Neuronal stem cell (in vitro differentiated cells): ENCODE data around the gene GIGYF1.

Experiments
- DNase-seq: peaks from one replicate; pipeline ENCODE4 v3.0.0-alpha.2; 2013; ENCODE audit warnings: low spot score
- H2AFZ ChIP-seq: one replicate; pipeline ENCODE4 v1.6.1; 2013; ENCODE audit warnings: mild to moderate bottlenecking, low read length, inconsistent platforms
- H2AK5ac ChIP-seq: 2 replicates; pipeline ENCODE4 v1.6.1; 2013; ENCODE audit warnings: low read depth, mild to moderate bottlenecking, inconsistent platforms, low read length, moderate library complexity, mixed read lengths
- H2BK120ac ChIP-seq: 2 replicates; pipeline ENCODE4 v1.6.1; 2013; ENCODE audit warnings: low read depth, mild to moderate bottlenecking, inconsistent platforms, low read length, moderate library complexity, mixed read lengths
- H2BK12ac ChIP-seq: one replicate; pipeline ENCODE4 v1.6.1; 2013; ENCODE audit warnings: low read length, inconsistent platforms
- H2BK15ac ChIP-seq: 2 replicates; pipeline ENCODE4 v1.6.1; 2013; ENCODE audit warnings: mild to moderate bottlenecking, low read length, inconsistent platforms, mixed read lengths
- H2BK5ac ChIP-seq: one replicate; pipeline ENCODE4 v1.6.1; 2013; ENCODE audit warnings: inconsistent platforms, mild to moderate bottlenecking, low read length, moderate library complexity
- H3K14ac ChIP-seq: one replicate; pipeline ENCODE4 v1.6.1; 2013; ENCODE audit warnings: low read length, inconsistent platforms
- H3K18ac ChIP-seq: 2 replicates; pipeline ENCODE4 v1.6.1; 2013; ENCODE audit warnings: low read length, inconsistent platforms
- H3K23ac ChIP-seq: 2 replicates; pipeline ENCODE4 v1.6.1; 2013; ENCODE audit warnings: low read depth, mild to moderate bottlenecking, mixed read lengths, low read length, inconsistent platforms; ENCODE audit not compliant: poor library complexity
- H3K27ac ChIP-seq: replicated peaks from 3 replicates; pipeline ENCODE4 v1.5.1; 2013; ENCODE audit warnings: low read length, inconsistent platforms
- H3K27me3 ChIP-seq, 3 experiments: 2 replicates each; pipeline ENCODE4 v1.6.1; 2013; ENCODE audit warnings: low read length in 3 of 3, mild to moderate bottlenecking in 2 of 3, inconsistent platforms in 1 of 3, low read depth in 1 of 3, mixed read lengths in 1 of 3, moderate library complexity in 1 of 3; ENCODE audit not compliant: control insufficient read depth in 3 of 3, insufficient read depth in 3 of 3
- H3K36me3 ChIP-seq, 2 donors: replicated peaks in 1 of 2; 2 replicates each; pipeline ENCODE4 v1.6.1; 2013; ENCODE audit warnings: low read length in 2 of 2; ENCODE audit not compliant: control insufficient read depth in 2 of 2, insufficient read depth in 2 of 2
- H3K4ac ChIP-seq: 2 replicates; pipeline ENCODE4 v1.6.1; 2013; ENCODE audit warnings: inconsistent platforms, mild to moderate bottlenecking, low read length, moderate library complexity
- H3K4me1 ChIP-seq, 2 donors: 1 replicate in 1 of 2; 2 replicates in 1 of 2; pipeline ENCODE4 v1.6.1; 2013; ENCODE audit warnings: low read length in 2 of 2, low read depth in 1 of 2; ENCODE audit not compliant: control insufficient read depth in 2 of 2, insufficient read depth in 1 of 2
- H3K4me2 ChIP-seq: one replicate; pipeline ENCODE4 v1.6.1; 2013; ENCODE audit warnings: mild to moderate bottlenecking, low read length, inconsistent platforms; ENCODE audit not compliant: insufficient read depth, poor library complexity, severe bottlenecking
- H3K4me3 ChIP-seq, 2 donors: 2 replicates each; pipeline ENCODE4 v1.5.1; 2013; ENCODE audit warnings: low read length in 2 of 2, mild to moderate bottlenecking in 2 of 2, inconsistent platforms in 1 of 2, moderate library complexity in 1 of 2
- H3K79me1 ChIP-seq: one replicate; pipeline ENCODE4 v1.6.1; 2013; ENCODE audit warnings: low read depth, mild to moderate bottlenecking, inconsistent platforms, low read length, moderate library complexity
- H3K9ac ChIP-seq: one replicate; pipeline ENCODE4 v1.6.1; 2013; ENCODE audit warnings: mild to moderate bottlenecking, low read depth, low read length, inconsistent platforms; ENCODE audit not compliant: poor library complexity
- H3K9me3 ChIP-seq, 2 donors: replicated peaks in 1 of 2; 2 replicates each; pipeline versions ENCODE3 to v1.6.1; 2013; ENCODE audit warnings: low read length in 2 of 2, mild to moderate bottlenecking in 2 of 2, inconsistent platforms in 1 of 2, low read depth in 1 of 2, mixed read lengths in 1 of 2, moderate library complexity in 1 of 2; ENCODE audit not compliant: control insufficient read depth in 2 of 2, insufficient read depth in 1 of 2
- H4K8ac ChIP-seq: one replicate; pipeline ENCODE4 v1.6.1; 2013; ENCODE audit warnings: low read depth, mild to moderate bottlenecking, inconsistent platforms, low read length, moderate library complexity
- H4K91ac ChIP-seq: one replicate; pipeline ENCODE4 v1.6.1; 2013; ENCODE audit warnings: low read length, low read depth, mild to moderate bottlenecking, inconsistent platforms; ENCODE audit not compliant: poor library complexity
- WGBS, 2 donors: extraction: QIAGEN DNeasy Blood & Tissue Kit; methylation state at CpG; one replicate each; pipeline ENCODE4 v1.1.7; 2013; ENCODE audit warnings: missing lambda C conversion rate in 2 of 2, mixed read lengths in 1 of 2; ENCODE audit not compliant: insufficient read length in 2 of 2, insufficient replicate concordance in 1 of 2; ENCODE audit errors: extremely low coverage in 2 of 2; 5-methylcytosine and 5-hydroxymethylcytosine counted together

GIGYF1 gene

DNA sequence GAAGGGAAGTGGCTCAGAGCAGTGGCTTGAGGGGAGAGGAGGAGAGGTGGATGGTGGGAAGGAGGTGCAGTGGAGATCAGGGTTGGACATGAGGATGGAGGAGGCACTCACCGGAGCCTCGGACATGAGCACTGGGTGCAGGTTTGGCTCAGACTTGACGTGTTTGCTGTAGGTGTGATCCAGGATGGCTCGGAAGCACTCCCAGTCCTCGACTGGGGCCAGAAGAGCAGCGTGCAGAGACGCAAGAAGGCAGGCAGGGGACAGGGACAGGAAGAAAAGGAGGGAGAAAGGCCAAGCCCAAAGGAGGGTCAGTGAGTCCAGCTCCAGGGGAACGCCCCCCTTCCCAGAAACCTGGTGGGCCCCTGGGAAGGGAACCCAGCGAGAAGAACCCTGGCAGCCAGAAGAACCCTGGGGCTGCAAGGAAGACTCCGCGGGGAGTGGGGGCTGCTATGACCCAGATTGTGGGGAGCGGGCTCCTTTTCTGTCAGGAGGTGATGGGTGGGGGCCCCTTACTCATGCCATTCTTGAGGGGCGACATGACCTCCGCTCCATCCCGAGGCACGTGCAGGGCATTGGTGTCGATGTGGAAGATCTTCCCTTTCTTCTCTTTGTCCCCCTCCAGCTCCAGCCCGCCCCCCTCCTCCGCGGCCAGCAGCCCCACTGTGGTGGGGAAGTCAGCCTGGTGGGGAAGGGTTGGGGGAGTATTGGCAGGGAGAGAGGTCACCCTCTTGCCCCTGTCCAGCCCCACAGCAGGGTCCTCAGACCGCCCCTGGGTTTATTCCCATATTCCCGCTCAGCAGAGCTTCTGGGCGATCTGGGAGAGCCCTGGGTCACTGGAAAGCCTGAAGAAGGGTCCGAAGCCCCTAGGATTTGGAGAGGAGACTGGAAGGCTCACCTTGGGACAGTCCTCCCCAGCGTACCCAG is 38.9 kb downstream of the GIGYF1 start:
- Histone ChIP-seq H3K18ac (no peak overlapping the region), H2BK15ac (no peak overlapping the region), H2BK12ac (no peak overlapping the region), H2BK5ac (peak overlapping the region; percentile 53), H3K4me1 (peaks cover 0 to 1% of the 10 kb centered on the region in 2 donors), H3K4ac (no peak overlapping the region), H3K9ac (no peak overlapping the region), H3K14ac (no peak overlapping the region), H3K9me3 (peaks cover 0 to under 1% of the 10 kb centered on the region in 2 donors), H3K79me1 (peaks cover 3% of the 10 kb centered on the region), H3K27me3 (peaks cover 0 to 18% (median 13%) of the 10 kb centered on the region in 3 experiments), H3K36me3 (no peaks in the 10 kb centered on the region), H4K91ac (no peak overlapping the region), H2BK120ac (no peak overlapping the region), H3K4me2 (no peak overlapping the region), H3K4me3 (no peak overlapping the region), H2AK5ac (no peak overlapping the region), H3K23ac (peak overlapping the region; percentile 95), H2AFZ (peak overlapping the region; percentile 75), H3K27ac (no peak overlapping the region), H4K8ac (no peak overlapping the region)
- DNase-seq, result no peak
- WGBS, 2 donors, result no CpG with 5 or more reads among the region's 25 CpGs

DNA sequence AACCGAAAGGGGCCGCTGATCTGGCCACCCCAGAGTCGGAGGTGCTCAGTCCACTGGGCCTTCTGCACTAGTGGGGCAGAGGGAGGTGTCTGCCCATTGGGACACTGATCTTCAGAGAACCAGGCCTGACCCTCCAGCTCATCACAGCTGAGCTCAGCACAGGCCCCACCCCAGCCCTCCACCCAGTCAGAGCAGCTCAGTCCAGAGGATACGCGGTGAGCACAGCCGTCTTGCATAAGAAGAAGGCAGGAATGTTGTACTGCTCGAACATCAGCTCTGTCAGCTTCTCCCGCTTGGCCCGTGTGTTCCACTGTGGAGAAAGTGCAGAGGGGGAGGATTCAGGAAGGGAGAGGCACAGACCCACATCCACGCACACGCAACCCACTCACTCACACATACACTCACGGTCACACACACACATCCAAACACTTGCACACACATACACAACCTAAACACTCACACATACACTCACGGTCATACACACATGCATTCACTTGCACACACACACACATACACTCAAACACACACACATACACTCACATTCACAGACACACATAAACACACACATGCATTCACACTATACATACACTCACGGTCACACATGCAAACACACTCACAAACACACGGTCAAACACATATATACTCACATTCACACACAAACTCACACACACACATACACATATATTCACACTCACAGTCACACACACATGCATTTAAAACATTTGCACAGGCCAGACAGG is 44.1 kb downstream of the GIGYF1 start:
- Histone ChIP-seq H3K9me3 (peaks cover 0 to 2% of the 10 kb centered on the region in 2 donors), H3K27me3 (peaks cover 0 to 31% (median 8%) of the 10 kb centered on the region in 3 experiments), H2BK12ac (no peak overlapping the region), H2BK5ac (peak overlapping the region; percentile 13), H3K14ac (peak overlapping the region; percentile 63), H3K36me3 (no peaks in the 10 kb centered on the region), H3K4me3 (peak overlapping the region in 1 of 2 donors; percentile 20), H2AFZ (no peak overlapping the region), H3K4ac (no peak overlapping the region), H2BK15ac (no peak overlapping the region), H3K4me2 (no peak overlapping the region), H3K79me1 (peaks cover 4% of the 10 kb centered on the region), H2AK5ac (no peak overlapping the region), H3K18ac (peak overlapping the region; percentile 48), H2BK120ac (no peak overlapping the region), H3K9ac (peak overlapping the region; percentile 50), H4K91ac (no peak overlapping the region), H3K4me1 (peaks cover 0 to 3% of the 10 kb centered on the region in 2 donors), H3K23ac (no peak overlapping the region), H3K27ac (no peak overlapping the region), H4K8ac (no peak overlapping the region)
- no peak for DNase-seq
- WGBS, 2 donors, result 100% methylated on average over 3 of the region's 15 CpGs; no CpG with 5 or more reads in 1 of the 2 donors

DNA sequence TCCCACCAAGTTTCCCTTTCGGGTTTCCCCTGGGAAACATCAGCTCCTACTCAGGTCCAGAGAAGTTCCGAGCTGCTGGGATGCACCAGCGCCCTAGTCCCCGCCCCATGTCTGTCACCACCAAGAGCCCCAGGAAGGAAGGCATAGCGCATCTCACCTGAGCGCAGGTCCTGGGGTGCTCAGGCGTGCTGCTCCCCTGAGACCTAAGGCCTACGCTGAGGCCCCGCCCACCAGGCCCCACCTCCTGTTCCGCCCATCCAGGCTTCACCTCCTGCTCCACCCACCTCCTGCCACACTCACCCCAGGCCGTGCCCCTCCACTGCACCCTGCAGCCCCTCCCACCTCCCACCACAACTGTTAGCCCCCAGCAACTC is 51.5 kb downstream of the GIGYF1 start:
- no peak for DNase-seq
- Histone ChIP-seq H4K91ac (no peak overlapping the region), H3K27ac (no peak overlapping the region), H2BK120ac (no peak overlapping the region), H3K14ac (peak overlapping the region; percentile 25), H3K4ac (no peak overlapping the region), H2AFZ (no peak overlapping the region), H3K27me3 (peaks cover 0 to 17% (median 0%) of the 10 kb centered on the region in 3 experiments), H4K8ac (no peak overlapping the region), H2BK12ac (no peak overlapping the region), H2AK5ac (peak overlapping the region; percentile 47), H3K4me2 (no peak overlapping the region), H3K9ac (no peak overlapping the region), H3K36me3 (no peaks in the 10 kb centered on the region), H3K23ac (peak overlapping the region; percentile 43), H3K4me3 (no peak overlapping the region), H3K9me3 (no peaks in the 10 kb centered on the region), H3K18ac (peak overlapping the region; percentile 71), H3K79me1 (no peaks in the 10 kb centered on the region), H3K4me1 (peaks cover 0 to 4% of the 10 kb centered on the region in 2 donors), H2BK5ac (no peak overlapping the region), H2BK15ac (peak overlapping the region; percentile 24)
- no CpG with 5 or more reads among the region's 11 CpGs for WGBS, 2 donors
